T-helper 1 cell treated with Interleukin-12 subunit alpha and Interleukin-12 subunit beta and Interleukin-4 antibody, amounts not matched to agents 30 μg/mL and 1 μg/mL, for 36 hours (primary cell): ENCODE results near the gene CCL23.

ENCODE experiments used
- H3K27ac Mint-ChIP-seq: one replicate; pipeline ENCODE4 v1.8.0; 2021; ENCODE audit warnings: mild to moderate bottlenecking, mixed read lengths
- H3K27me3 Mint-ChIP-seq: one replicate; pipeline ENCODE4 v1.8.0; 2021; ENCODE audit warnings: low read depth, mixed read lengths
- H3K36me3 Mint-ChIP-seq: one replicate; pipeline ENCODE4 v1.8.0; 2021; ENCODE audit warnings: low read depth, mixed read lengths
- H3K4me1 Mint-ChIP-seq: one replicate; pipeline ENCODE4 v1.8.0; 2021; ENCODE audit warnings: low read depth, mixed read lengths
- H3K4me3 Mint-ChIP-seq: one replicate; pipeline ENCODE4 v1.8.0; 2021; ENCODE audit warnings: mild to moderate bottlenecking, moderate library complexity, mixed read lengths
- H3K9me3 Mint-ChIP-seq: one replicate; pipeline ENCODE4 v1.8.0; 2021; ENCODE audit warnings: mixed read lengths

CCL23 gene

DNA sequence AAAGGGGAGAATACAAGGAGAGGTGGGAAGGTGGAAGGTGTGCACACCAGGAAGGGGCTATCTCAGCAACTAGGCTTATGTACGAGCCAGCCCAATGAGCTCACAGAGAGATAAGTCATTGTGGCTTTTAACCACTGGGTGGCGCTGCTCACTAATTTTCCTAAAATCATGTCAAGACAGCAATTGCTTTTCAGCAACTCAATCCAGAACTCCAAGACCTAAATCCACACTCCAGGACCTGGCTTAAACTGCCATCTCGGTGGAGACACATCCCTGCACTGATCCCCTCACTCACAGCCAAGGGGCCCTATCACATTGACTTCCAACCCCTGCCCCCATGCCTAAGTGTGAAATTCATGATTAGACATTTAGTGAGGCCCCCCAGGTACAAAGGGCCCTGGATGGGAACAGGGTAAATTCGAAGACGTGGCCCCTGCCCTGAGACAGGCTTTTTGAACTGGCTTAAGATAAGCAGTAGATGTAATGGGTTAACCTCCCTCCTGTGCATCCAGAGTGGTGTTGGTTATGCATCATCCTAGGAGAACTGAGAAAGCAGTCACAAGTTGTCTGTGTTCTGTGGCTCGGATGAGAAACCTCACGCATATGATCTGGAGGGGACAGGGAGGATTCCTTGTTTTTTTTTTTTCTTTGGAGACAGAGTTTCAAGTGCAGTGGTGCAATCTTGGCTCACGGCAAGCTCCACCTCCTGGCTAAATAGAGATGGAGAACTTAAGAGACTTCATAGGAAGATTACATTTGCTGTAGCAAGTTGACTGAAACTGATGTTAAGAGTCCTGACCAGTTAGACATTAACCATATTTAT, 48.0 kb downstream of the CCL23 start:
- Mint-ChIP-seq H3K36me3 (no peaks in the 10 kb centered on the region), H3K27me3 (peaks cover 8% of the 10 kb centered on the region), H3K4me3 (no peak overlapping the region), H3K27ac (no peak overlapping the region), H3K4me1 (peaks cover 4% of the 10 kb centered on the region), H3K9me3 (no peaks in the 10 kb centered on the region)

GRCh38 chr17:35968520-35969054, 49.2 kb downstream of the CCL23 start:
- peaks cover 4% of the 10 kb centered on the region for H3K4me1 Mint-ChIP-seq

GRCh38 chr17:35965272-35965671, 52.5 kb downstream of the CCL23 start:
- peaks cover 32% of the 10 kb centered on the region for H3K27me3 Mint-ChIP-seq
- H3K4me3 Mint-ChIP-seq, result no peak overlapping the region
- H3K4me1 Mint-ChIP-seq, result peaks cover 4% of the 10 kb centered on the region
- H3K27ac Mint-ChIP-seq, result no peak overlapping the region
- no peaks in the 10 kb centered on the region for H3K36me3 Mint-ChIP-seq
- no peaks in the 10 kb centered on the region for H3K9me3 Mint-ChIP-seq

More at GRCh38 chr17:35968520-35969054, 49.2 kb downstream of the CCL23 start:
- Mint-ChIP-seq H3K27ac (no peak overlapping the region), H3K36me3 (no peaks in the 10 kb centered on the region), H3K27me3 (peaks cover 20% of the 10 kb centered on the region), H3K9me3 (no peaks in the 10 kb centered on the region), H3K4me3 (no peak overlapping the region)

GRCh38 chr17:35963663-35964062, 54.1 kb downstream of the CCL23 start:
- H3K27ac Mint-ChIP-seq, result no peak overlapping the region
- no peaks in the 10 kb centered on the region for H3K4me1 Mint-ChIP-seq
- H3K4me3 Mint-ChIP-seq, result no peak overlapping the region
- peaks cover 44% of the 10 kb centered on the region for H3K27me3 Mint-ChIP-seq
- H3K36me3 Mint-ChIP-seq, result no peaks in the 10 kb centered on the region
- no peaks in the 10 kb centered on the region for H3K9me3 Mint-ChIP-seq
